Measurements from ENCODE around the gene PRIMA1. TPM values are rescaled to one million over a fixed set of nuclear protein-coding genes. Genes with fewer than 3 reads are reported as not detected.

Gene PRIMA1, protein sequence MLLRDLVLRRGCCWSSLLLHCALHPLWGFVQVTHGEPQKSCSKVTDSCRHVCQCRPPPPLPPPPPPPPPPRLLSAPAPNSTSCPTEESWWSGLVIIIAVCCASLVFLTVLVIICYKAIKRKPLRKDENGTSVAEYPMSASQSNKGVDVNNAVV
- total RNA-seq: not detected in 2 replicates

DNA sequence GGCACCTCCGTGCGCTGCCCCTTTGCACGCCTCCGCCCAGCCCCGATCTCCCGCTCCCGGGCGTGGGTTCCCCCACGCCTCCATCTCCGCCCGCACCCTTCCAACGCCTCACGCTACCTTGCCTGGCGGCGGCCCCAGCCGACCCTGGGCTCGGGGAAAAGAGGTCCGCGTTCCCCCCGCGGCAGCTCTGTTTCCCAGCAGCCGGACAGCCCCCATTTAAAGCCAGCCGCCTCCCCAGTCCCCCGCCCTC is at the start of gene PRIMA1:
Gene PRIMA1 (minus strand): TSS at position 193 of the 250 bp plus-strand sequence. CDS start 767 bp downstream, outside the sequence.

Other genes starting within 250 kb of the PRIMA1 start
- gene FAM181A, start 138.9 kb upstream of the PRIMA1 start, total RNA-seq: not detected in 2 replicates
- under 0.01 TPM in 1 of 2 replicates, not detected in the other for gene ASB2, start 188.1 kb upstream of the PRIMA1 start, total RNA-seq
- gene CCDC197, start 208.8 kb upstream of the PRIMA1 start, total RNA-seq: not detected in 2 replicates
- gene OTUB2, start 237.9 kb upstream of the PRIMA1 start, total RNA-seq: 0.73 and 0.98 TPM in 2 replicates